ENCODE results near the gene RAE1. TPM values are rescaled to one million over a fixed set of nuclear protein-coding genes. Genes with fewer than 3 reads are reported as not detected.

RAE1 gene
- total RNA-seq, 1 experiment from 2014 or later: 34.5 TPM

- Histone ChIP-seq H3K9me3 (ENCODE audit: control insufficient read depth, insufficient read depth, low read depth, low read length) (no peaks in the 10 kb centered on the region), H3K4me3 (ENCODE audit: low read depth in 2 of 2, low read length in 2 of 2) (no peak overlapping the region), H3K27ac (ENCODE audit: low read length) (no peak overlapping the region), H3K4me1 (ENCODE audit: control insufficient read depth, insufficient read depth, low read length) (no peaks in the 10 kb centered on the region), H3K36me3 (ENCODE audit: control insufficient read depth, insufficient read depth, low read length) (no peaks in the 10 kb centered on the region), H3K27me3 (ENCODE audit: control insufficient read depth, insufficient read depth, low read length) (no peaks in the 10 kb centered on the region)
- TF ChIP-seq TCF7L2 (IDR thresholded peaks at IDR 0.05; ENCODE audit: low read depth, low read length) (no peak), POLR2AphosphoS5 (IDR thresholded peaks at IDR 0.05; ENCODE audit: low read depth, low read length) (no peak), SIN3A (IDR thresholded peaks at IDR 0.05; ENCODE audit: borderline replicate concordance, insufficient read depth, low read depth, low read length) (no peak)
- TF ChIP-seq, protein P1, sequence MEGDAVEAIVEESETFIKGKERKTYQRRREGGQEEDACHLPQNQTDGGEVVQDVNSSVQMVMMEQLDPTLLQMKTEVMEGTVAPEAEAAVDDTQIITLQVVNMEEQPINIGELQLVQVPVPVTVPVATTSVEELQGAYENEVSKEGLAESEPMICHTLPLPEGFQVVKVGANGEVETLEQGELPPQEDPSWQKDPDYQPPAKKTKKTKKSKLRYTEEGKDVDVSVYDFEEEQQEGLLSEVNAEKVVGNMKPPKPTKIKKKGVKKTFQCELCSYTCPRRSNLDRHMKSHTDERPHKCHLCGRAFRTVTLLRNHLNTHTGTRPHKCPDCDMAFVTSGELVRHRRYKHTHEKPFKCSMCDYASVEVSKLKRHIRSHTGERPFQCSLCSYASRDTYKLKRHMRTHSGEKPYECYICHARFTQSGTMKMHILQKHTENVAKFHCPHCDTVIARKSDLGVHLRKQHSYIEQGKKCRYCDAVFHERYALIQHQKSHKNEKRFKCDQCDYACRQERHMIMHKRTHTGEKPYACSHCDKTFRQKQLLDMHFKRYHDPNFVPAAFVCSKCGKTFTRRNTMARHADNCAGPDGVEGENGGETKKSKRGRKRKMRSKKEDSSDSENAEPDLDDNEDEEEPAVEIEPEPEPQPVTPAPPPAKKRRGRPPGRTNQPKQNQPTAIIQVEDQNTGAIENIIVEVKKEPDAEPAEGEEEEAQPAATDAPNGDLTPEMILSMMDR (IDR thresholded peaks at IDR 0.05): no peak
- TF ChIP-seq, protein P2, sequence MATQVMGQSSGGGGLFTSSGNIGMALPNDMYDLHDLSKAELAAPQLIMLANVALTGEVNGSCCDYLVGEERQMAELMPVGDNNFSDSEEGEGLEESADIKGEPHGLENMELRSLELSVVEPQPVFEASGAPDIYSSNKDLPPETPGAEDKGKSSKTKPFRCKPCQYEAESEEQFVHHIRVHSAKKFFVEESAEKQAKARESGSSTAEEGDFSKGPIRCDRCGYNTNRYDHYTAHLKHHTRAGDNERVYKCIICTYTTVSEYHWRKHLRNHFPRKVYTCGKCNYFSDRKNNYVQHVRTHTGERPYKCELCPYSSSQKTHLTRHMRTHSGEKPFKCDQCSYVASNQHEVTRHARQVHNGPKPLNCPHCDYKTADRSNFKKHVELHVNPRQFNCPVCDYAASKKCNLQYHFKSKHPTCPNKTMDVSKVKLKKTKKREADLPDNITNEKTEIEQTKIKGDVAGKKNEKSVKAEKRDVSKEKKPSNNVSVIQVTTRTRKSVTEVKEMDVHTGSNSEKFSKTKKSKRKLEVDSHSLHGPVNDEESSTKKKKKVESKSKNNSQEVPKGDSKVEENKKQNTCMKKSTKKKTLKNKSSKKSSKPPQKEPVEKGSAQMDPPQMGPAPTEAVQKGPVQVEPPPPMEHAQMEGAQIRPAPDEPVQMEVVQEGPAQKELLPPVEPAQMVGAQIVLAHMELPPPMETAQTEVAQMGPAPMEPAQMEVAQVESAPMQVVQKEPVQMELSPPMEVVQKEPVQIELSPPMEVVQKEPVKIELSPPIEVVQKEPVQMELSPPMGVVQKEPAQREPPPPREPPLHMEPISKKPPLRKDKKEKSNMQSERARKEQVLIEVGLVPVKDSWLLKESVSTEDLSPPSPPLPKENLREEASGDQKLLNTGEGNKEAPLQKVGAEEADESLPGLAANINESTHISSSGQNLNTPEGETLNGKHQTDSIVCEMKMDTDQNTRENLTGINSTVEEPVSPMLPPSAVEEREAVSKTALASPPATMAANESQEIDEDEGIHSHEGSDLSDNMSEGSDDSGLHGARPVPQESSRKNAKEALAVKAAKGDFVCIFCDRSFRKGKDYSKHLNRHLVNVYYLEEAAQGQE (IDR thresholded peaks at IDR 0.05; ENCODE audit: insufficient read depth in 1 of 2, low read depth in 2 of 2, low read length in 1 of 2): no peak
- in situ Hi-C loops (cut with HindIII; ENCODE audit: low pct_unique_long_range_greater_than_20kb, low sequenced_read_pairs): no loop called here
- POLR2A ChIA-PET: no interaction called here
- intact Hi-C loops (cut with micrococcal nuclease; ENCODE audit: unreplicated experiment): no loop called here
- no peak for ATAC-seq
- no TSS peak for BruUV-seq (replicated peaks)
- CTCF ChIA-PET: no interaction called here
- no peak for DNase-seq (ENCODE audit: low read depth, low spot score)
Observed at GRCh38 chr20:57422254-57422653, 71.2 kb downstream of the RAE1 start.

GRCh38 chr20:57425150-57426013, 74.3 kb downstream of the RAE1 start:
- CTCF ChIA-PET: no interaction called here
- intact Hi-C loops (cut with micrococcal nuclease; ENCODE audit: unreplicated experiment) (no loop called here), in situ Hi-C loops (cut with HindIII; ENCODE audit: low pct_unique_long_range_greater_than_20kb, low sequenced_read_pairs) (no loop called here)
- Histone ChIP-seq H3K4me3 (ENCODE audit: low read depth in 2 of 2, low read length in 2 of 2) (no peak overlapping the region), H3K36me3 (ENCODE audit: control insufficient read depth, insufficient read depth, low read length) (no peaks in the 10 kb centered on the region), H3K27me3 (ENCODE audit: control insufficient read depth, insufficient read depth, low read length) (no peaks in the 10 kb centered on the region), H3K27ac (ENCODE audit: low read length) (no peak overlapping the region), H3K9me3 (ENCODE audit: control insufficient read depth, insufficient read depth, low read depth, low read length) (no peaks in the 10 kb centered on the region), H3K4me1 (ENCODE audit: control insufficient read depth, insufficient read depth, low read length) (no peaks in the 10 kb centered on the region)
- POLR2A ChIA-PET: no interaction called here
- DNase-seq (ENCODE audit: low read depth, low spot score) (no peak), ATAC-seq (no peak)
- TF ChIP-seq TCF7L2 (IDR thresholded peaks at IDR 0.05; ENCODE audit: low read depth, low read length): no peak
- TF ChIP-seq POLR2AphosphoS5 (IDR thresholded peaks at IDR 0.05; ENCODE audit: low read depth, low read length): no peak
- TF ChIP-seq, protein P2 (IDR thresholded peaks at IDR 0.05; ENCODE audit: insufficient read depth in 1 of 2, low read depth in 2 of 2, low read length in 1 of 2): no peak
- TF ChIP-seq, protein P1 (IDR thresholded peaks at IDR 0.05): no peak
- no peak for TF ChIP-seq SIN3A (IDR thresholded peaks at IDR 0.05; ENCODE audit: borderline replicate concordance, insufficient read depth, low read depth, low read length)
- BruUV-seq (replicated peaks): no TSS peak
